Transverse colon (tissue), 4 donors: Measurements from ENCODE around the gene APBB1IP. TPM values are rescaled to one million over a fixed set of nuclear protein-coding genes. Genes with fewer than 3 reads are reported as not detected.

Source experiments
- DNase-seq: peaks from one replicate; pipeline ENCODE4 v3.0.0-alpha.2; 2019
- H3K27ac ChIP-seq, 4 donors: fragments of 200-600 bp; sonication (generic); 2 replicates each; pipeline ENCODE4 v1.5.1; 2016 to 2018; ENCODE audit warnings: inconsistent platforms in 4 of 4
- H3K27me3 ChIP-seq: fragments of 200-600 bp; sonication (generic); 2 replicates; pipeline ENCODE4 v1.5.1; 2017; ENCODE audit warnings: inconsistent platforms
- H3K36me3 ChIP-seq, 4 donors: fragments of 200-600 bp; sonication (generic); 2 replicates each; pipeline ENCODE4 v1.5.1; 2017 to 2019; ENCODE audit warnings: inconsistent platforms in 4 of 4
- H3K4me1 ChIP-seq, 4 donors: fragments of 200-600 bp; sonication (generic); 2 replicates each; pipeline ENCODE4 v1.5.1; 2017 to 2020; ENCODE audit warnings: inconsistent platforms in 4 of 4
- H3K4me3 ChIP-seq, 4 donors: fragments of 200-600 bp; sonication (generic); 1 replicate in 1 of 4; 2 replicates in 3 of 4; pipeline versions ENCODE4 v1.5.1 to v1.6.1; 2017 to 2019; ENCODE audit warnings: inconsistent platforms in 4 of 4
- H3K9me3 ChIP-seq, 2 donors: fragments of 200-600 bp; sonication (generic); 2 replicates each; pipeline ENCODE4 v1.5.1; 2017 to 2019; ENCODE audit warnings: inconsistent platforms in 2 of 2
- EP300 ChIP-seq: sonication (generic); formaldehyde crosslinking; IDR thresholded peaks from one replicate; pipeline ENCODE4 v1.6.1; 2017; ENCODE audit warnings: antibody characterized with exemption, low read depth
- POLR2A ChIP-seq: fragments of 450-650 bp; IDR thresholded peaks from one replicate; pipeline ENCODE4 v1.6.1; 2016; ENCODE audit warnings: antibody characterized with exemption, mild to moderate bottlenecking, moderate library complexity
- POLR2AphosphoS5 ChIP-seq, 3 donors: sonication (generic); formaldehyde crosslinking; IDR thresholded peaks; one replicate each; pipeline ENCODE4 v1.6.1; 2016; ENCODE audit warnings: antibody characterized with exemption in 3 of 3
- WGBS, 2 donors: methylation state at CpG; one replicate each; pipeline ENCODE4 v1.1.5; 2018; ENCODE audit warnings: low coverage in 1 of 2; 5-methylcytosine and 5-hydroxymethylcytosine counted together
- in situ Hi-C, 4 donors: fragments of 200-750 bp; cut with MboI; loops; one replicate each; pipeline versions ENCODE4 v1.15.0 to v1.15.1; 2017; ENCODE audit warnings: low sequenced_read_pairs in 3 of 4, low pct_ligation_motif_present in 1 of 4, low pct_unique_long_range_greater_than_20kb in 1 of 4
- intact Hi-C: fragments of 100-400 bp; cut with DNase I; formaldehyde crosslinking; loops from one replicate; pipeline ENCODE4 v1.15.1; 2023; ENCODE audit warnings: low total_unique reads
- total RNA-seq, 4 donors: library from RNA; depleted of rRNA; stranded (reverse); fragments of >200 nt; gene quantifications; one replicate each; pipeline ENCODE4 v1.1.0, GENCODE V29; 2016
- TF ChIP-seq, protein P1 (sequence below), 5 experiments: fragments of 200-600 bp in 3 of 5; fragments of 450-650 bp in 2 of 5; sonication (generic) in 3 of 5; IDR thresholded peaks; 1 replicate in 2 of 5; 2 replicates in 3 of 5; pipeline ENCODE4 v1.5.1; 2016 to 2017; ENCODE audit warnings: antibody characterized with exemption in 5 of 5, inconsistent platforms in 3 of 5, mild to moderate bottlenecking in 2 of 5, moderate library complexity in 1 of 5

APBB1IP gene
- total RNA-seq, 4 donors from 2014 or later, result 2.5 to 7.6 (median 6.4) TPM; not detected in 1

DNA sequence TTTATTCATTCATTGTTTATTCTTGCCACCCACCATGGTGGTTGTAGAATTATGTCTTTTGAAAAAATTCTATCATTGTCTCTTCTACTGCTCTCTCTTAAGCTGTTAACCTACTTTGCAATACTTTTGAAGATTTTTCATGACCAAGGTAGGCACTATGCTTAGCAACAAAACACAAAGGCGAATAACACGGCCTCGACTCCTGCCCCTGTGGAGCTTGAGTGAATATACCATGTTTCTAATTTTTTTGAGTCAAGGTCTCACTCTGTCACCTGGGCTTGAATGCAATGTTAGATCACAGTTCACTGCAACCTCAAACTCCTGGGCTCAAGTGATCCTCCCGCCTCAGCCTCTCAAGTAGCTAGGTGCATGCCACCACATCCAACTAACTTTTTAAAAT, 39.4 kb downstream of the APBB1IP start:
- no peak for TF ChIP-seq POLR2AphosphoS5 (IDR thresholded peaks at IDR 0.05)
- TF ChIP-seq EP300, result no peak
- no peak for TF ChIP-seq POLR2A
- TF ChIP-seq, protein P1, sequence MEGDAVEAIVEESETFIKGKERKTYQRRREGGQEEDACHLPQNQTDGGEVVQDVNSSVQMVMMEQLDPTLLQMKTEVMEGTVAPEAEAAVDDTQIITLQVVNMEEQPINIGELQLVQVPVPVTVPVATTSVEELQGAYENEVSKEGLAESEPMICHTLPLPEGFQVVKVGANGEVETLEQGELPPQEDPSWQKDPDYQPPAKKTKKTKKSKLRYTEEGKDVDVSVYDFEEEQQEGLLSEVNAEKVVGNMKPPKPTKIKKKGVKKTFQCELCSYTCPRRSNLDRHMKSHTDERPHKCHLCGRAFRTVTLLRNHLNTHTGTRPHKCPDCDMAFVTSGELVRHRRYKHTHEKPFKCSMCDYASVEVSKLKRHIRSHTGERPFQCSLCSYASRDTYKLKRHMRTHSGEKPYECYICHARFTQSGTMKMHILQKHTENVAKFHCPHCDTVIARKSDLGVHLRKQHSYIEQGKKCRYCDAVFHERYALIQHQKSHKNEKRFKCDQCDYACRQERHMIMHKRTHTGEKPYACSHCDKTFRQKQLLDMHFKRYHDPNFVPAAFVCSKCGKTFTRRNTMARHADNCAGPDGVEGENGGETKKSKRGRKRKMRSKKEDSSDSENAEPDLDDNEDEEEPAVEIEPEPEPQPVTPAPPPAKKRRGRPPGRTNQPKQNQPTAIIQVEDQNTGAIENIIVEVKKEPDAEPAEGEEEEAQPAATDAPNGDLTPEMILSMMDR (IDR thresholded peaks at IDR 0.05), result no peak
- peaks cover 0 to 6% (median 2%) of the 10 kb centered on the region in 4 donors for H3K4me1 ChIP-seq

GRCh38 chr10:26478061-26478460, 39.9 kb downstream of the APBB1IP start:
- intact Hi-C loops (no loop called here), in situ Hi-C loops (no loop called here)
- Histone ChIP-seq H3K4me1 (peaks cover 0 to 6% (median 2%) of the 10 kb centered on the region in 4 donors), H3K9me3 (no peaks in the 10 kb centered on the region), H3K27ac (no peak overlapping the region), H3K36me3 (no peaks in the 10 kb centered on the region), H3K27me3 (no peaks in the 10 kb centered on the region), H3K4me3 (no peak overlapping the region)
- 85 to 91% methylated on average over 9 to 10 of the region's 10 CpGs for WGBS, 2 donors
- no peak for DNase-seq
- TF ChIP-seq EP300 (no peak), POLR2AphosphoS5 (IDR thresholded peaks at IDR 0.05) (no peak), POLR2A (no peak)
- TF ChIP-seq, protein P1 (IDR thresholded peaks at IDR 0.05), result no peak

More for the DNA sequence above, 39.4 kb downstream of the APBB1IP start:
- H3K27ac ChIP-seq, result no peak overlapping the region
- in situ Hi-C loops (no loop called here), intact Hi-C loops (no loop called here)
- DNase-seq, result no peak
- H3K36me3 ChIP-seq, result no peaks in the 10 kb centered on the region
- 91 to 98% methylated on average over 4 of the region's 4 CpGs for WGBS, 2 donors
- no peaks in the 10 kb centered on the region for H3K27me3 ChIP-seq
- H3K9me3 ChIP-seq, result no peaks in the 10 kb centered on the region
- H3K4me3 ChIP-seq, result no peak overlapping the region

DNA sequence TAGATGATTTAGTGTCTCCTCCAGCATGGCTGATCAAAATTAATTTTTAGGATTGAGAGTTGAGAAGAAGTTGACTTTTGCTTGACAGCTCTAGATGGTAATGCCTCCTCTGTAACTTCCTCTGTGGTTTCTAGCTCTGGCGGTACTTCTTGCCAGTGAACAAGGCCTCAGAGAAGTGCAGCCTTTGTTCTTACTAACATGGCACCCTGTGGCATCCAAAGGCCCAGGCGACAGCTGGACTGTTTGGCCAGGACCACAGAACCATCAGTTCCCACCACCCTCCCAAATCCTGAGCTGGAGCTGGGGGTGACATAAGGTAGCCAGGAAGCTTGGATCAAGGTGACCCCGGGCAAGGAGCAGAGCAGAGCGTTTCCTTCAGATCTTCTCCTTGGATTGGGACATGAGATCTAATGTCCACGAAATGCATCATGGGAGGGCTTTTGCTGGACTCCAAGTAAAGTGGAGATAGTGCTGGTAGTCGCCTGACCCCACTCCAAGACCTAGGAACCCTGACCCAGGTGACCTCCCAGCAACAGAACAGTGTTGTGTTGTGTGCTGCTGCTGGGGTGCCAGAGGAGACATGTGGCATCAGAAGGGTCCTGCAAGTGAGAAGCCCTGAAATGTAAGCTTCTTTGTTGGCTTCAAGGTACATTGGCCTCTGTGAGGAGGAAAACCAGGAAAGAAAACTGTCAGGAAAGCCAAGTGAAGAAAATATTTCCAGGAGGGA, 41.8 kb downstream of the APBB1IP start:
- in situ Hi-C loops, result no loop called here
- Histone ChIP-seq H3K4me3 (no peak overlapping the region), H3K4me1 (peaks cover 0 to 7% (median 2%) of the 10 kb centered on the region in 4 donors), H3K9me3 (no peaks in the 10 kb centered on the region), H3K27ac (peak overlapping the region; percentile 39 to 56 (median 50)), H3K36me3 (no peaks in the 10 kb centered on the region), H3K27me3 (no peaks in the 10 kb centered on the region)
- intact Hi-C loops, result no loop called here
- TF ChIP-seq, protein P1 (IDR thresholded peaks at IDR 0.05), result no peak
- TF ChIP-seq POLR2AphosphoS5 (IDR thresholded peaks at IDR 0.05) (no peak), EP300 (no peak), POLR2A (no peak)
- whole genome bisulfite sequencing, 2 donors, result 76% methylated on average over 6 of the region's 6 CpGs; no CpG with 5 or more reads in 1 of the 2 donors
- no peak for DNase-seq

DNA sequence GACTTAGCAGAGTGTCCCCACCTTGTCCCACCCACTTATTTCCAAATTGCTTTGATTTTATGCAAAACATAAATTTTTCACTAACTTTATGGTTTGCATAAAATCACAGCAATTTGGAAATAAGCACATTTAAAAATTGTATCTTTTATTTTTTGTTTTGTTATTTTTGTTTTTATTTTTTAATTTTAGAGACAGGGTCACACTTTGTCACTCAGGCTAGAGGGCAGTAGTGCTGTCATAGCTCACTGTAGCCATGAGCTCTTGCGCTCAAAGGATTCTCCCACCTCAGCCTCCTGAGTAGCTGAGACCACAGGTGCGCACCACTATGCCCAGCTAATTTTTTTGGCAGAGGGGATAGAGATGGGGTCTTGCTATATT, 43.2 kb downstream of the APBB1IP start:
- Histone ChIP-seq H3K36me3 (no peaks in the 10 kb centered on the region), H3K27ac (peak overlapping the region in 3 of 4 donors; percentile 0 to 61 (median 54))
- 85 to 89% methylated on average over 2 of the region's 2 CpGs for WGBS, 2 donors

More for the DNA sequence above, 43.2 kb downstream of the APBB1IP start:
- H3K4me1 ChIP-seq, result peaks cover 0 to 20% (median 2%) of the 10 kb centered on the region in 4 donors
- DNase-seq, result no peak
- H3K27me3 ChIP-seq, result no peaks in the 10 kb centered on the region
- intact Hi-C loops (no loop called here), in situ Hi-C loops (no loop called here)
- TF ChIP-seq, protein P1 (IDR thresholded peaks at IDR 0.05), result no peak
- no peak for TF ChIP-seq POLR2A
- no peak for TF ChIP-seq EP300
- TF ChIP-seq POLR2AphosphoS5 (IDR thresholded peaks at IDR 0.05), result no peak
- H3K4me3 ChIP-seq, result no peak overlapping the region
- no peaks in the 10 kb centered on the region for H3K9me3 ChIP-seq
